Measurements from ENCODE around the gene ICAM2. TPM values are rescaled to one million over a fixed set of nuclear protein-coding genes. Genes with fewer than 3 reads are reported as not detected.

The ICAM2 gene
- total and polyA plus RNA-seq, 4 donors = 10.1 to 37.0 (median 18.3) TPM

GRCh38 chr17:63998721-63999679, 21.4 kb downstream of the ICAM2 start:
- H3K9me3 ChIP-seq (ENCODE audit: control insufficient read depth, insufficient read depth, low read length) = no peaks in the 10 kb centered on the region
- 20% methylated on average over 30 of the region's 33 CpGs for WGBS (ENCODE audit: insufficient coverage)
- peaks cover 3% of the 10 kb centered on the region for H3K27me3 ChIP-seq (ENCODE audit: control insufficient read depth, insufficient read depth, low read length)
- DNase-seq (ENCODE audit: low read depth in 4 of 6, low spot score in 6 of 6) = peak in 1 of 6 donors; percentile 38
- no peak overlapping the region for H3K27ac ChIP-seq (ENCODE audit: low read depth, low read length)
- peak overlapping the region; percentile 67 for H3K4me3 ChIP-seq (ENCODE audit: low read depth, low read length)
- peaks cover 9% of the 10 kb centered on the region for H3K36me3 ChIP-seq (ENCODE audit: control insufficient read depth, insufficient read depth, low read length)
- H3K4me1 ChIP-seq (ENCODE audit: control insufficient read depth, insufficient read depth, low read length) = peaks cover 31% of the 10 kb centered on the region

GRCh38 chr17:63998050-63998720, 22.2 kb downstream of the ICAM2 start, which contains the start of gene PRR29:
Gene PRR29, plus strand, starts transcription at chr17:63998351. Its CDS starts 14 bp downstream, at chr17:63998365.
- peaks cover 31% of the 10 kb centered on the region for H3K4me1 ChIP-seq (ENCODE audit: control insufficient read depth, insufficient read depth, low read length)
- H3K36me3 ChIP-seq (ENCODE audit: control insufficient read depth, insufficient read depth, low read length) = peaks cover 9% of the 10 kb centered on the region
- H3K4me3 ChIP-seq (ENCODE audit: low read depth, low read length) = peak within 1 kb of the TSS; percentile 67
- no peaks in the 10 kb centered on the region for H3K9me3 ChIP-seq (ENCODE audit: control insufficient read depth, insufficient read depth, low read length)
- 0% methylated on average over 41 of the region's 43 CpGs for WGBS (ENCODE audit: insufficient coverage)
- peak; percentile 54 to 95 (median 68) for DNase-seq (ENCODE audit: low read depth in 4 of 6, low spot score in 6 of 6)
- peaks cover 6% of the 10 kb centered on the region for H3K27me3 ChIP-seq (ENCODE audit: control insufficient read depth, insufficient read depth, low read length)
- H3K27ac ChIP-seq (ENCODE audit: low read depth, low read length) = no peak within 1 kb of the TSS

DNA sequence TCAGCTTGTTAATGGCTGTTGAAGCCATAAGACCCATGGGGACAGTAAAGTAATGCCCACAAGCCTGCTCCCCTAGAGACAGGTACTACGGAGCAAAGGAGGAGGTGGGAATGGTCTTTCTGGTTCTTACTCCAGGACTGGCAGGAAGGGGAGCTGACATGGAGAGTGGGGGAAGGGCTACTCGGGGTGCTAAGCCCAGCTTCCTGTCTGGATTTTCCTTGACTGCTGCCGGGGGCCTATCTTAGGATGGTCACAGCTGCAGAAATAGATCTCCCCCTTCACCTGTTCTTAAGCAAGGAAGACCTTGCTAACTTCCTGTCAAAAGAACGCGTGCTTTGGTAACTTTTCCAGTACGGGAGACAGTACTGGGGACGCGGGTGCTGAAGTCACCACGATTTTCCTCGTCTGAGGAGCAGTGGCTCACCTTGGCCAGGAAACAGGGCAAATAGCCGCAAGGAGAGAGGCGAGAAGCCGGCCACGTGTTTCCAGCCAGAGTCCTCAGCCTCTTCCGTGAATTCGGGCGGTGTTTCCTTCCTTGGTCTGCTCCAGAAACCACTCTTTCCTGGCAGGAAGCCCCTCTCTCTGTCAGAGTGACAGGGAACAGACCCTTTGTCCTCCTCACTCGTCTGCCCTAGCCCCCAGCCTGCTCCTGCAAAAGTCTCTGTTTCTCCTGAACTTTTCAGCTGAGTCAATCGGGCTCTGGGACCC, 22.9 kb downstream of the ICAM2 start:
- H3K27ac ChIP-seq (ENCODE audit: low read depth, low read length) = no peak overlapping the region
- peaks cover 7% of the 10 kb centered on the region for H3K27me3 ChIP-seq (ENCODE audit: control insufficient read depth, insufficient read depth, low read length)
- no peak for DNase-seq (ENCODE audit: low read depth in 4 of 6, low spot score in 6 of 6)
- 18% methylated on average over 19 of the region's 19 CpGs for WGBS (ENCODE audit: insufficient coverage)
- no peaks in the 10 kb centered on the region for H3K9me3 ChIP-seq (ENCODE audit: control insufficient read depth, insufficient read depth, low read length)
- H3K4me3 ChIP-seq (ENCODE audit: low read depth, low read length) = peak overlapping the region; percentile 67
- peaks cover 31% of the 10 kb centered on the region for H3K4me1 ChIP-seq (ENCODE audit: control insufficient read depth, insufficient read depth, low read length)
- peaks cover 9% of the 10 kb centered on the region for H3K36me3 ChIP-seq (ENCODE audit: control insufficient read depth, insufficient read depth, low read length)

- Histone ChIP-seq H3K27me3 (ENCODE audit: control insufficient read depth, insufficient read depth, low read length) (peaks cover 15% of the 10 kb centered on the region), H3K4me1 (ENCODE audit: control insufficient read depth, insufficient read depth, low read length) (peaks cover 31% of the 10 kb centered on the region)
- 100% methylated on average over 5 of the region's 11 CpGs for WGBS (ENCODE audit: insufficient coverage)
Observed at GRCh38 chr17:63996430-63997182, 23.8 kb downstream of the ICAM2 start.

GRCh38 chr17:63995626-63996025, 24.8 kb downstream of the ICAM2 start:
- H3K36me3 ChIP-seq (ENCODE audit: control insufficient read depth, insufficient read depth, low read length) = no peaks in the 10 kb centered on the region
- H3K27ac ChIP-seq (ENCODE audit: low read depth, low read length) = no peak overlapping the region
- H3K4me1 ChIP-seq (ENCODE audit: control insufficient read depth, insufficient read depth, low read length) = peaks cover 31% of the 10 kb centered on the region
- peaks cover 18% of the 10 kb centered on the region for H3K27me3 ChIP-seq (ENCODE audit: control insufficient read depth, insufficient read depth, low read length)
- WGBS (ENCODE audit: insufficient coverage) = 96% methylated on average over 3 of the region's 5 CpGs
- no peak overlapping the region for H3K4me3 ChIP-seq (ENCODE audit: low read depth, low read length)
- H3K9me3 ChIP-seq (ENCODE audit: control insufficient read depth, insufficient read depth, low read length) = no peaks in the 10 kb centered on the region
- no peak for DNase-seq (ENCODE audit: low read depth in 4 of 6, low spot score in 6 of 6)

More at GRCh38 chr17:63996430-63997182, 23.8 kb downstream of the ICAM2 start:
- Histone ChIP-seq H3K36me3 (ENCODE audit: control insufficient read depth, insufficient read depth, low read length) (peaks cover 1% of the 10 kb centered on the region), H3K27ac (ENCODE audit: low read depth, low read length) (no peak overlapping the region), H3K9me3 (ENCODE audit: control insufficient read depth, insufficient read depth, low read length) (no peaks in the 10 kb centered on the region), H3K4me3 (ENCODE audit: low read depth, low read length) (no peak overlapping the region)
- DNase-seq (ENCODE audit: low read depth in 4 of 6, low spot score in 6 of 6) = no peak

DNA sequence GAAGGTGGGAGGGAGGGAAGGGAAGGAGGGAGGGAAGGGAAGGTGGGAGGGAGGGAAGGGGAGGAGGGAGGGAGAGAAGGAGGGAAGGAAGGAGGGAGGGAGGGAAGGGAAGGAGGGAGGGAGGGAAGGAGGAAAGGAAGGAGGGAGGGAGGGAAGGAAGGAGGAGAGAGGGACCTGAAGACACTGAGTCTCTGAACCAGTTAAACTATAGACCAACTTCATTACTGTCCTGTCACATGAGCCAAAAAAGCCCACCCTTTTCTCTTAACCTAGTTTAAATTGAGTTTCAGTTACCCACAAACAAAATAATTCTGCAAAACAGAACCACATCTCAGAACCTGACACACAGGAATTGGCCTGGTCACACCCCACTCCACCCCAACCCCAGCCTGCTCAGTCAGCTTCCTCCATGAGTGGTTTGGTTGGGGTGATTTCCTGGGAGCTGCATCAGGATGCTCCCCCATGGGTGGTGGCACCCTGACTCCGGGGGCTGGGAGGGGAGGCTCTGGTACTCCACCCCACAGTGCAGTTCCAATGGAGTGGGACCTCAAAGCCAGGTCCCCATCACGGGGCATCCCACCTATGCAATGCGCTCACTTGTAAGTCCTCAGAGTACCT, 27.0 kb downstream of the ICAM2 start:
- H3K4me1 ChIP-seq (ENCODE audit: control insufficient read depth, insufficient read depth, low read length) = peaks cover 22% of the 10 kb centered on the region
- WGBS (ENCODE audit: insufficient coverage) = 84% methylated on average over 2 of the region's 3 CpGs
- H3K9me3 ChIP-seq (ENCODE audit: control insufficient read depth, insufficient read depth, low read length) = no peaks in the 10 kb centered on the region
- no peaks in the 10 kb centered on the region for H3K36me3 ChIP-seq (ENCODE audit: control insufficient read depth, insufficient read depth, low read length)
- H3K27ac ChIP-seq (ENCODE audit: low read depth, low read length) = no peak overlapping the region
- H3K4me3 ChIP-seq (ENCODE audit: low read depth, low read length) = no peak overlapping the region
- peaks cover 25% of the 10 kb centered on the region for H3K27me3 ChIP-seq (ENCODE audit: control insufficient read depth, insufficient read depth, low read length)
- no peak for DNase-seq (ENCODE audit: low read depth in 4 of 6, low spot score in 6 of 6)

DNA sequence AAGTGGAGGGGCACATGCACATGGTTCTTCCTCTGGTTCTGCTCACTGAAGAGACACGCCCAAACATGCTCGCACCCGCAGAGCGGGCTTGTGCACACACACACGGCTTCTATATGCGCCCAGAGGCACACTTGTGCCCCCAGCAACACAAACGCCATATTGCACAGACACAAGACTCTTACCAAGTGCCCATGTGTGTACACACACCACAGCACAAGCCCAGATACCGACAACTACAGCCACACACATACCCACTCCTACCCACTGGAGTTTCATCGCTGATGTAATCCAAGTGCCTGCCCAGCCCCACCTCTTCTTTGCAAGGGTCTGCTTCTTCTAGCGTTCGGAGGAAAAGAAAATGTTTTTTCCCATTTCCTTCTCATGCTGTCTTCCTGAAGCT, 28.8 kb downstream of the ICAM2 start:
- peaks cover 21% of the 10 kb centered on the region for H3K4me1 ChIP-seq (ENCODE audit: control insufficient read depth, insufficient read depth, low read length)
- WGBS (ENCODE audit: insufficient coverage) = 83% methylated on average over 11 of the region's 11 CpGs
- DNase-seq (ENCODE audit: low read depth in 4 of 6, low spot score in 6 of 6) = no peak
- no peaks in the 10 kb centered on the region for H3K9me3 ChIP-seq (ENCODE audit: control insufficient read depth, insufficient read depth, low read length)
- peaks cover 21% of the 10 kb centered on the region for H3K27me3 ChIP-seq (ENCODE audit: control insufficient read depth, insufficient read depth, low read length)
- H3K4me3 ChIP-seq (ENCODE audit: low read depth, low read length) = no peak overlapping the region
- H3K27ac ChIP-seq (ENCODE audit: low read depth, low read length) = no peak overlapping the region
- no peaks in the 10 kb centered on the region for H3K36me3 ChIP-seq (ENCODE audit: control insufficient read depth, insufficient read depth, low read length)

GRCh38 chr17:63989622-63990345, 30.6 kb downstream of the ICAM2 start:
- 87% methylated on average over 21 of the region's 21 CpGs for WGBS (ENCODE audit: insufficient coverage)
- Histone ChIP-seq H3K27me3 (ENCODE audit: control insufficient read depth, insufficient read depth, low read length) (peaks cover 21% of the 10 kb centered on the region), H3K27ac (ENCODE audit: low read depth, low read length) (no peak overlapping the region), H3K9me3 (ENCODE audit: control insufficient read depth, insufficient read depth, low read length) (no peaks in the 10 kb centered on the region), H3K4me3 (ENCODE audit: low read depth, low read length) (no peak overlapping the region), H3K4me1 (ENCODE audit: control insufficient read depth, insufficient read depth, low read length) (peaks cover 23% of the 10 kb centered on the region), H3K36me3 (ENCODE audit: control insufficient read depth, insufficient read depth, low read length) (no peaks in the 10 kb centered on the region)
- no peak for DNase-seq (ENCODE audit: low read depth in 4 of 6, low spot score in 6 of 6)

Data from spinal cord (tissue), 10 donors.